OCI-LY7 (cell line): ENCODE results near the gene FMNL1.

ENCODE experiments used
- CTCF ChIP-seq: fragments of 200-600 bp; sonication (generic); conservative IDR thresholded peaks from 2 replicates; pipeline ENCODE4 v1.5.1; 2014; ENCODE audit warnings: mild to moderate bottlenecking, antibody characterized with exemption, low read length, moderate library complexity, mixed read lengths
- EZH2phosphoT487 ChIP-seq: fragments of 200-600 bp; sonication (generic); IDR thresholded peaks from 2 replicates; pipeline ENCODE4 v1.6.1; 2018; ENCODE audit warnings: low read depth, borderline replicate concordance, mild to moderate bottlenecking, mixed run types, antibody characterized with exemption, low read length, moderate library complexity, mixed read lengths

DNA sequence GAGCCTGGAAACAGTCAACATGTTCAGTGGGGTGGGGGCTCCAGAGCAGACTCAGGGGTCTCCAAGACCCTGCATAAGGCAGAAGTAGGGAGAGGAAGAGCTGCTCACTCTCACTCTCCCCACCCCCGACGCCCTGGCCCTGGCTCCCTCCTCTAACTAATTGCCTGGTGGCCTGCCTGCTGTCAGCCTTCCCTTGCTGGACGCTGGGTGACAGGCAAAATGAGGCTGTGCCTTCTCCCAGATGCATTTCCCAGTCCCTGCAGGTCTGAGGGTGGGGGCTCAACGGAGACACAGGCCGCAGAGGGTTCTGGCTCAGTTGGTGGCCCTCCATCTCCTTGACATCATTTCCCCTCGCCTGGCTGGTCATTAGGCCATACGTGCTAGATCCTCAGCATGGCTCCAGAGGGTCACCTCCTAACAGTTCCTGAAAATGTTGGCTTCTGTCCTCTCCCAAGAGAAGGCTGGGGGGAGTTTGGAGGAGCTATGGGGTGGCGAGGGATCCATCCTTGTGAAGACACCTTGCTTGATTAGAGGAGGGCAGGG lies 1.4 kb downstream of the FMNL1 start:
- TF ChIP-seq CTCF = no peak
- TF ChIP-seq EZH2phosphoT487 = no peak
